HG03442 (cell line): ENCODE results near the gene AP5B1.

Experiments
- ATAC-seq: cut with Tn5 transposase; IDR thresholded peaks from one replicate; pipeline ENCODE4 v1.9.1; 2021; ENCODE audit warnings: mild to moderate bottlenecking, moderate library complexity; ENCODE audit not compliant: unreplicated experiment

The AP5B1 gene

GRCh38 chr11:65802841-65803240 is 22.1 kb upstream of the AP5B1 start:
- peak; percentile 72 for ATAC-seq

GRCh38 chr11:65801153-65801987 is 20.6 kb upstream of the AP5B1 start:
- ATAC-seq = no peak

GRCh38 chr11:65798882-65799281 is 18.1 kb upstream of the AP5B1 start:
- ATAC-seq = no peak

- no peak for ATAC-seq
These were observed 16.9 kb upstream of the AP5B1 start for GRCh38 chr11:65797711-65798110.

- ATAC-seq = no peak
These were observed 16.2 kb upstream of the AP5B1 start for GRCh38 chr11:65796726-65797601.

GRCh38 chr11:65794570-65795510 is 14.1 kb upstream of the AP5B1 start:
- no peak for ATAC-seq

GRCh38 chr11:65793625-65794400 is 13.0 kb upstream of the AP5B1 start:
- ATAC-seq = no peak

- no peak for ATAC-seq
These were observed 12.4 kb upstream of the AP5B1 start for GRCh38 chr11:65793144-65793581.

- no peak for ATAC-seq
These were observed 11.7 kb upstream of the AP5B1 start for GRCh38 chr11:65792456-65792855.

GRCh38 chr11:65791719-65792213 is 11.0 kb upstream of the AP5B1 start:
- peak; percentile 75 for ATAC-seq

- no peak for ATAC-seq
These were observed 10.3 kb upstream of the AP5B1 start for GRCh38 chr11:65790902-65791650.

- no peak for ATAC-seq
These were observed 9.5 kb upstream of the AP5B1 start for GRCh38 chr11:65790104-65790901.

- no peak for ATAC-seq
These were observed 8.7 kb upstream of the AP5B1 start for GRCh38 chr11:65789230-65790103.

GRCh38 chr11:65788821-65789220 is 8.0 kb upstream of the AP5B1 start:
- no peak for ATAC-seq

- ATAC-seq = no peak
These were observed 7.2 kb upstream of the AP5B1 start for GRCh38 chr11:65787649-65788622.
